LHCN-M2 (cell line): ENCODE measurements around the gene OVOL3. TPM values are rescaled to one million over a fixed set of nuclear protein-coding genes. Genes with fewer than 3 reads are reported as not detected.
"Not testable (repeated sequence)": the region's sequence is repeated elsewhere in the genome, so short reads cannot be mapped to it uniquely, and the experiment has no call there.

Experiments used
- DNase-seq: peaks from one replicate; pipeline ENCODE4 v3.0.0-alpha.2; 2012; ENCODE audit warnings: low read depth
- polyA plus RNA-seq: library from polyadenylated mRNA; unstranded; fragments of >200 nt; gene quantifications from one replicate; pipeline ENCODE4 v1.2.1, GENCODE V29; 2012; ENCODE audit warnings: missing spikeins
- total RNA-seq: library from RNA; depleted of rRNA; stranded (reverse); fragments of >200 nt; gene quantifications from 2 replicates; pipeline ENCODE4 v1.2.3, GENCODE V29; 2014; rRNA removed

OVOL3 gene
- not detected in 2 replicates for total RNA-seq
- polyA plus RNA-seq = not detected

- DNase-seq = no peak
Observed at GRCh38 chr19:36110487-36111199, at the start of gene OVOL3. TSS of gene OVOL3 (plus strand) at chr19:36111143. CDS start at chr19:36111203, 60 bp downstream.

- no peak for DNase-seq
Observed at GRCh38 chr19:36061367-36061766, 49.6 kb upstream of the OVOL3 start.

DNA sequence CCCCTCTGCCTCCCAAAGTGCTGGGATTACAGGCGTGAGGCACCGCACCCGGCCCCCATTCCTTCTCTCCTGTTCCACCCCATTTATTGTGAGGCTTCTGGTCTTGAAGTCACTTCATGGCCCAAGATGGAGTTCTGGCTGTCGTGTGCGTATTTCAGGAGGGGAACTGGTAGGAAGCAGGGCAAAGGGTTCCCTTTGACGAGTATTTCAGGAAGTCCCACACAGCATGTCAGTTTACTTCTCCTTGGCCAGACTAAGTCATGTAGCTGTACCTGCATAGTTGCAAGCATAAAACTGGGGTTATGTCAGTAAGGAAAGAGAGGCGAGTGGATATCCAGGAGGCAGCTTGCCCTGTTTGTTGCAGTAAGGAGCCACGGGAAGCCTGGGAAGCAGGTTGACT, 46.1 kb upstream of the OVOL3 start:
- DNase-seq = no peak

DNA sequence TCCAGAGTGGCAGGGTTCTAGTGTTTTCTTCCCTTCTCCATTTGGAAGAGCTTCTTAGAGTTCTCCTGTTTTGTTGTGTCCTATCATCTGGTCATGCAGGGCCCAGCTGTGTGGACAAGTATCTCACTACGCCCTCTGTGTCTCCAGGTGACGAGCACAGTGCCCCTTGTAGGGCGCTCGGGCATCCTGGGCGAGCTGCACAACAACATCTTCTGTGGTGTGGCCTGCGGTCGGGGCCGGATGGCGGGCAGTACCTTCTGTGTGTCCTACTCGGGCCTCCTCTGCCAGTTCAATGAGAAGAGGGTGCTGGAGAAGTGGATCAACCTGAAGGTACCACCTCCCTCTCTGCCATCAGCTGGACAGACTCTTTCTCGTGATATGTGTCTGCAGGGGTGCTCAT, 43.3 kb upstream of the OVOL3 start:
- no peak for DNase-seq

DNA sequence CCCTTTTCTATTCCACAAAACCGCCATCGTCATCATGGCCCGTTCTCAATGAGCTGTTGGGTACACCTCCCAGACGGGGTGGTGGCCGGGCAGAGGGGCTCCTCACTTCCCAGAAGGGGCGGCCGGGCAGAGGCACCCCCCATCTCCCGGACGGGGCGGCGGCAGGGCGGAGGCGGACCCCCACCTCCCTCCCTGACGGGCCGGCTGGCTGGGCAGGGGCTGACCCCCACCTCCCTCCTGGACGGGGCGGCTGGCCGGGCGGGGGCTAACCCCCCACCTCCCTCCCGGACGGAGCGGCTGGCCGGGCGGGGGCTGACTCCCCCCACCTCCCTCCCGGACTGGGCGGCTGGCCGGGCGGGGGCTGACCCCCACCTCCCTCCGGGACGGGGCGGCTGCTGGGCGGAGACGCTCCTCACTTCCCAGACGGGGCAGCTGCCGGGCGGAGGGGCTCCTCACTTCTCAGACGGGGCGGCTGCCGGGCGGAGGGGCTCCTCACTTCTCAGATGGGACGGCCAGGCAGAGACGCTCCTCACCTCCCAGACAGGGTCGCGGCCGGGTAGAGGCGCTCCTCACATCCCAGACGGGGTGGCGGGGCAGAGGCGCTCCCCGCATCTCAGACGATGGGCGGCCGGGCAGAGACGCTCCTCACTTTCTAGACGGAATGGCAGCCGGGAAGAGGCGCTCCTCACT, 42.0 kb upstream of the OVOL3 start:
- DNase-seq = not testable (repeated sequence)

DNA sequence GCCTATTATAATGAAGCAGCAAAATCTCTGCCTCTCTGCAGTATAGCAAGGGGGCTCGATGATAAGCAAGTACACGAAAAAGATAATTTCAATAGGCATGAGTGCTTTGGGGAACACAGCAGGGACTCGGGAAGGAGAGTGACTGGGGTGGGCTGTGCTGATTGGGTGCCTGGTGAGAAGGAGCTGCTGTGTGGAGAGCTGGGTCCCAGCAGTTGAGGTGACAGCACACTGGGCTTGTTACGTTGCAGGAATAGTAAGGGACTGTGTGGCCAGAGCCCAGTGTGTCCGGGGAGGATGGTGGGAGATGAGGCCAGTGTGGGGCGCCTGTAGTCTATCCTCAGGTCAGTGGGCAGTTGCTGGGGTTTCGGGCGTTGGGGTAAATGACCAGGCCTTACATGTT, 38.9 kb upstream of the OVOL3 start:
- no peak for DNase-seq

- no peak for DNase-seq
Observed at GRCh38 chr19:36073121-36073876, 37.6 kb upstream of the OVOL3 start.

DNA sequence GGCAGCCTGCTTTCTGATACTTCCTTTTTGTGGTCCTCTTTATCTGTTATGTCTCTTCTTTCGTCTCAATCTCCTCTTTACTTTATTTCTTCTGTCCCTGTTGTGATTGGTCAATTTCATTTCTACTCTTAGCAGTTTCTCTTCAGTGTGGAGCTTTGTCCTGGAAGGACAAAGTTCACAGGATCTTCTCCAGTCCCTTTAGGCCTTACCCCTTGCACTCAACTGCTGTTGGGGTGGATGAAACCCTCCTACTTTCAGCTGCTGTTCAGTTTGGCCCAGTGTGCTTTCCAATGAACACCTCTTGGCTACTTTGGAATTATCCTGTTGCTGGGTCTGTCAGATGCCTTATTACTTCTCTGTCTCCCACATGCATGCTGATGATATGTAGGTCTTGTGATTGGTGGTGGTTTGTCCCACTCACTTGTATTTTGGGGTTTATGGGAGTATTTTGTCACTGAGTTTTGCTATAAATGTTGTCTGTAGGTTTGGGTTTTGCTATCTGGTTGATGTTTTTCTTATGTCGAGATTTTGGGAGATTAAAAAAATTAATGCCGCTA, 31.5 kb upstream of the OVOL3 start:
- DNase-seq = no peak

DNA sequence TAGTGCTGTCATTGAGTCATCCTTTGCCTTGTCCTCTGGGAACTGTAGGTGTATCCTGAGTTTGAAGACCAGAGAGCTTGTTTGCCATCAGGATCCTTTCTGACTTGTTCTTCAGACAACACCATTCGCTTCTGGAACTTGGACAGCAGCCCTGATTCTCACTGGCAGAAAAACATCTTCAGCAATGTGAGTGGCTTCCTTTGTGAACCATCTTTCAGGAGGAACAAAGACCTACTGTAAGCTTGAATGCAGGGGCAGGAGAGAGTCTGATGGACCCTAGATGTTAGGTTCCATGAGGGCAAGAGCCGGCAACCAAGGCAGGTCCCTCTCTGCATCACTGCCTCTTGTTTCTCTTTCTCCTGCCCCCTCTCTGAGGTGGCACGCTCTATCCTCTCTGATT, 29.6 kb upstream of the OVOL3 start:
- no peak for DNase-seq

DNA sequence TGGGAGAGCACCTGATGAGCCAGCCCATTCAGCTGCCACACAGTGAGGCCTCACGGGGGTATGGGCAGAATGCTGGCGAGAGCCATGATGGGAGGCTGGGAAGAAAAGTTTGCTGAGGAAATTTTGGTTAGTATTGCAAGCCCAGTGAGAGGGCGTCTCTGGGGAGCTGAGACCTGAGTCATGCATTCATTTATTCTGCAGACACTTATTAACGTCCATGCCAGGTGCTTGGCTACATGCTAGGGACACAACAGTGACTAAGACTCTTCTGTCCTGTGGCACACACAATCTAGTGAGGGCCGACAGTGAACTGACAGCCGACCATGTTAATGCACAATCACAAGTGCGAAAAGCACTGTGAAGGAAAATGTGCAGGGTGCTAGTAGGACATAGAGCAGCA, 29.0 kb upstream of the OVOL3 start:
- DNase-seq = peak; percentile 47

GRCh38 chr19:36082916-36083315, 28.0 kb upstream of the OVOL3 start:
- no peak for DNase-seq

GRCh38 chr19:36084231-36085009, 26.5 kb upstream of the OVOL3 start:
- DNase-seq = no peak

- DNase-seq = no peak
Observed at GRCh38 chr19:36086326-36086725, 24.6 kb upstream of the OVOL3 start.

DNA sequence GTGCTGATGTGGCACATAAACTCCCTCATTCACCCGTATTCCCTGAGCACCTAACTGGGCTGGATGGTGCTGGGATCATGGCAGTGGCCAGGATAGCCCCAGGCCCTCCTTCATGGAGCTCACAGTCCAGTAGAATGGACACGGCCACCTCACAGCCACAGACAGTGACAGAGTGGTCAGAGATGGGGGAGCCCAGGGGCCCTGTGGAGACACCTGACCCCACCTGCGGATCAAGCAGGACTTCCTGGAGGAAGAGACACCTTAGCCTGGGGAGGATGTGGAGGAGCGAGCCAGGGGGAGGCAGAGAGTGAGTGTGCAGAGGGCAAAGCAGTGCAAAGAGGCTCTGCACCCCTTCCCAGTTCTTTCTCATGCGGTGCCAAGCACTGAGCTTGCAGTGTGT, 21.1 kb upstream of the OVOL3 start:
- no peak for DNase-seq

- DNase-seq = no peak
Observed at GRCh38 chr19:36090910-36091695, 19.8 kb upstream of the OVOL3 start.

GRCh38 chr19:36092566-36092965, 18.4 kb upstream of the OVOL3 start:
- no peak for DNase-seq

DNA sequence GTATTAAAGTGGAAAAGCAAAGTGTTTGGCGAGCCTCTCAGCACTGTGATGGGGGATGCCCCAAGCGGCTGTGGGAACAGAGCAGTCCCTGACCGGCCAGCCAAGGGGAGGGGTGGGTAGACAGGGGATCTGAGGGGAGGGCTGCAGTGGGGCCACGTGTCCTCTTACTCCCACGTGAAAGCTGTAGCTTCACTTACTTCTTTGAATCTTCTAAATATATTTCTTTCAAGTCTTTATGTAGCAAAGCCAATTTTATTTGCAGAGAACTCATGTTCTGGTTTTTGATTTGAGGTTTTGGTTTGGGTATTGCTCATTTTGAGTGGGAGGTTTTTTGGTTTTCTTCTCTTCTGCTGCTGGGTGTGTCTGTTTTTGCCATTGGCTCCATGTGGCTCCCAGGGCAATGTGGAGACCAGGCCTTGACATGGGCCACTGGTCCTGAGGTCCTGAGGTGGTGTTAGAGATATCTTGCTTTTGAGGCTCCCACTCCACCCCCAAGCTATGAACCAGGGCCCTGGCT, 17.7 kb upstream of the OVOL3 start:
- no peak for DNase-seq

DNA sequence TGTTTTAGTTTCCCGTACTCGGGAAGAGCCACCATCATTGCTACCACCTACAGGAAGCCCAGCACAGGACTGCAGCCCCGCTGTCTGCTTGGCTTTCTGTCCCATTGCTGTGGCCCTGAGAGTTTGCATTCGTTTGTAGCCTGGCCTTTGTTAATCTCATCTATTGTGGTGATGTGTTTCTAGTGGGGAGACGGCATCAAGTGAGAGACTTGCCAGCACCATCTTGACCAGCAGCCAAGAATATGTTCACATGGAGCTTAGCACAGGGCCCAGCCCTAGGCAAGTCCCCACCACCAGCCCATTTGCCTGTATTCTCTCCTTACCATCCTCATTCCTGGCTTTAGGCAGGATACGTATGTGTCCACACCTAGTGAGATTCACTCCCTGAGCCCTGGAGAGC, 17.3 kb upstream of the OVOL3 start:
- DNase-seq = no peak

DNA sequence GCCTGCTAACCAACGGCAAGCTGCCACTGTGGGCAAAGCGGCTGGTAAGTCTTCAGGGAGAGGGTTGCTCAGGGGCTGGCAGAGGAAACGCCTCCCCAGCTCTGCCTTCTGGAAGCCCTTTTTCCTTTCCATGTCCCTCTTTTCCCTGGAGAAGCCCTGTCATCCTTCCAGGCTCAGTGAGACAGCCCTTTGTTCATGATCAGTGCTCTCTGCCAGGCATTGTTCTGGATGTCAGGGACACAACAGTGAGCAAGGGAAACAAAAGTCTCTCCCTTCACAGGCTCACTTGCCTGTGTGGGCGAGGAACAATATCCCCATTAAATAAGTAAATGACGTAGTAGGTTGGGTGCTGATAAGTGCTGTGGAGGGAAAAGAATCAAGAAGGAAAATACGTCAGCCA, 13.9 kb upstream of the OVOL3 start:
- no peak for DNase-seq

DNA sequence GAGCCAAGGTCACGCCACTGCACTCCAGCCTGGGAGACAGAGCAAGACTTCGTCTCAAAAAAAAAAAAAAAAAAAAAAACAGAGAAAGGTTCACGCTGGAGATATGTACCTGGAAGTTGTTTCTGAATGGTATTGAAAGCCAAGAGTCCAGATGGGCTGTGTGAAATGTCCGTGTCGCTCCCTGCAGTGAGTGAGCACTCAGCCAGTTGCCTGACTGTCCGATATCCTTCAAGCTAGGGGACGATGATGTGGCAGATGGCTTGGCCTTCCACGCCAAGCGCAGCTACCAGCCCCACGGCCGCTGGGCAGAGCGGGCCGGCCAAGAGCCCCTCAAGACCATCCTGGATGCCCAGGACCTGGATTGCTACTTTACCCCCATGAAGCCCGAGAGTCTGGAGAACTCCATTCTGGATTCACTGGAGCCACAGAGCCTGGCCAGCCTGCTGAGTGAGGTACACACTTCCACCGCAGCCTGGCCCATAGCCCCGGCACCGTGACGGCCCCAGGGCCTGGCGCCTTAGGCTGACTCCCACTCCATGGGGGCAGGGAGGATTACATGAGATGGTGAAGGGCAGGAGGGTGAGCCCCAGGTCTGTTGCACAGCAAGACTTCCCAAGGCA, 11.7 kb upstream of the OVOL3 start:
- DNase-seq = no peak
